ENCODE measurements around the gene USE1. TPM values are rescaled to one million over a fixed set of nuclear protein-coding genes. Genes with fewer than 3 reads are reported as not detected.
A peak's percentile ranks its signal among the peaks of the same experiment; 100 is the strongest.

USE1 gene
- total RNA-seq, 2 donors from 2014 or later = 27.8 to 30.6 TPM

GRCh38 chr19:17254636-17255035 is 39.5 kb downstream of the USE1 start:
- H3K36me3 Mint-ChIP-seq (ENCODE audit: low read depth) = no peaks in the 10 kb centered on the region
- no peaks in the 10 kb centered on the region for H3K4me1 Mint-ChIP-seq
- H3K9me3 Mint-ChIP-seq = no peaks in the 10 kb centered on the region
- H3K27me3 Mint-ChIP-seq = no peaks in the 10 kb centered on the region
- no peak for ATAC-seq (replicated peaks)
- no peak overlapping the region for H3K4me3 Mint-ChIP-seq
- no peak overlapping the region for H3K27ac Mint-ChIP-seq

GRCh38 chr19:17255150-17255621 is 40.0 kb downstream of the USE1 start:
- Mint-ChIP-seq H3K4me1 (no peaks in the 10 kb centered on the region), H3K4me3 (no peak overlapping the region), H3K9me3 (no peaks in the 10 kb centered on the region), H3K36me3 (ENCODE audit: low read depth) (no peaks in the 10 kb centered on the region), H3K27ac (no peak overlapping the region), H3K27me3 (no peaks in the 10 kb centered on the region)
- no peak for ATAC-seq (replicated peaks)

GRCh38 chr19:17256130-17256529 is 41.0 kb downstream of the USE1 start:
- Mint-ChIP-seq H3K27me3 (no peaks in the 10 kb centered on the region), H3K9me3 (no peaks in the 10 kb centered on the region), H3K4me3 (no peak overlapping the region), H3K4me1 (peaks cover 6% of the 10 kb centered on the region), H3K27ac (no peak overlapping the region), H3K36me3 (ENCODE audit: low read depth) (no peaks in the 10 kb centered on the region)
- ATAC-seq (replicated peaks) = no peak

- Mint-ChIP-seq H3K4me3 (no peak overlapping the region), H3K4me1 (peaks cover 6% of the 10 kb centered on the region), H3K27ac (no peak overlapping the region), H3K9me3 (no peaks in the 10 kb centered on the region), H3K27me3 (no peaks in the 10 kb centered on the region), H3K36me3 (ENCODE audit: low read depth) (no peaks in the 10 kb centered on the region)
- ATAC-seq (replicated peaks) = no peak
Measured at GRCh38 chr19:17259118-17259780, 44.1 kb downstream of the USE1 start.

GRCh38 chr19:17259934-17260333 is 44.8 kb downstream of the USE1 start:
- Mint-ChIP-seq H3K4me3 (no peak overlapping the region), H3K36me3 (ENCODE audit: low read depth) (no peaks in the 10 kb centered on the region), H3K27ac (no peak overlapping the region), H3K9me3 (no peaks in the 10 kb centered on the region), H3K4me1 (peaks cover 6% of the 10 kb centered on the region), H3K27me3 (no peaks in the 10 kb centered on the region)
- ATAC-seq (replicated peaks) = no peak

GRCh38 chr19:17260842-17261325 is 45.7 kb downstream of the USE1 start:
- H3K27me3 Mint-ChIP-seq = no peaks in the 10 kb centered on the region
- H3K4me1 Mint-ChIP-seq = peaks cover 6% of the 10 kb centered on the region
- H3K27ac Mint-ChIP-seq = peak overlapping the region; percentile 0
- H3K9me3 Mint-ChIP-seq = no peaks in the 10 kb centered on the region
- H3K36me3 Mint-ChIP-seq (ENCODE audit: low read depth) = no peaks in the 10 kb centered on the region
- peak; percentile 100 for ATAC-seq (replicated peaks)
- no peak overlapping the region for H3K4me3 Mint-ChIP-seq

GRCh38 chr19:17262557-17262956 is 47.4 kb downstream of the USE1 start:
- Mint-ChIP-seq H3K4me1 (peaks cover 6% of the 10 kb centered on the region), H3K27me3 (no peaks in the 10 kb centered on the region), H3K36me3 (ENCODE audit: low read depth) (peaks cover 6% of the 10 kb centered on the region), H3K9me3 (no peaks in the 10 kb centered on the region), H3K27ac (no peak overlapping the region), H3K4me3 (no peak overlapping the region)
- no peak for ATAC-seq (replicated peaks)

- peaks cover 13% of the 10 kb centered on the region for H3K36me3 Mint-ChIP-seq (ENCODE audit: low read depth)
- H3K27ac Mint-ChIP-seq = no peak overlapping the region
- no peaks in the 10 kb centered on the region for H3K27me3 Mint-ChIP-seq
- H3K4me3 Mint-ChIP-seq = no peak overlapping the region
- H3K4me1 Mint-ChIP-seq = peaks cover 6% of the 10 kb centered on the region
- no peak for ATAC-seq (replicated peaks)
- no peaks in the 10 kb centered on the region for H3K9me3 Mint-ChIP-seq
Measured at GRCh38 chr19:17263712-17264640, 48.8 kb downstream of the USE1 start.

- Mint-ChIP-seq H3K27me3 (no peaks in the 10 kb centered on the region), H3K4me1 (peaks cover 6% of the 10 kb centered on the region), H3K9me3 (no peaks in the 10 kb centered on the region), H3K36me3 (ENCODE audit: low read depth) (peaks cover 20% of the 10 kb centered on the region), H3K4me3 (no peak within 1 kb of the TSS), H3K27ac (no peak within 1 kb of the TSS)
- ATAC-seq (replicated peaks) = no peak
Measured at GRCh38 chr19:17264641-17264979, 49.5 kb downstream of the USE1 start, which contains the start of gene USHBP1. Gene USHBP1, minus strand, starts transcription at chr19:17264745. Its CDS starts 446 bp downstream, at chr19:17264299.

GRCh38 chr19:17266026-17266425 is 50.9 kb downstream of the USE1 start:
- Mint-ChIP-seq H3K9me3 (no peaks in the 10 kb centered on the region), H3K4me1 (peaks cover under 1% of the 10 kb centered on the region), H3K36me3 (ENCODE audit: low read depth) (peaks cover 34% of the 10 kb centered on the region), H3K27ac (no peak overlapping the region), H3K27me3 (no peaks in the 10 kb centered on the region), H3K4me3 (no peak overlapping the region)
- no peak for ATAC-seq (replicated peaks)

GRCh38 chr19:17266589-17266974 is 51.4 kb downstream of the USE1 start:
- Mint-ChIP-seq H3K36me3 (ENCODE audit: low read depth) (peaks cover 39% of the 10 kb centered on the region), H3K4me3 (peak overlapping the region; percentile 90), H3K27me3 (no peaks in the 10 kb centered on the region), H3K27ac (peak overlapping the region; percentile 72), H3K4me1 (no peaks in the 10 kb centered on the region), H3K9me3 (no peaks in the 10 kb centered on the region)
- ATAC-seq (replicated peaks) = no peak

GRCh38 chr19:17266975-17267788 is 52.0 kb downstream of the USE1 start, which contains the start of gene BABAM1:
Gene BABAM1, plus strand, starts transcription at chr19:17267443. Its CDS starts 1,364 bp downstream, at chr19:17268807.
- Mint-ChIP-seq H3K4me1 (no peaks in the 10 kb centered on the region), H3K4me3 (peak within 1 kb of the TSS; percentile 90), H3K9me3 (no peaks in the 10 kb centered on the region), H3K27me3 (no peaks in the 10 kb centered on the region), H3K27ac (peak within 1 kb of the TSS; percentile 72), H3K36me3 (ENCODE audit: low read depth) (peaks cover 44% of the 10 kb centered on the region)
- ATAC-seq (replicated peaks) = peak; percentile 96

- peak overlapping the region; percentile 90 for H3K4me3 Mint-ChIP-seq
- H3K4me1 Mint-ChIP-seq = no peaks in the 10 kb centered on the region
- H3K9me3 Mint-ChIP-seq = no peaks in the 10 kb centered on the region
- H3K27me3 Mint-ChIP-seq = no peaks in the 10 kb centered on the region
- ATAC-seq (replicated peaks) = no peak
- peaks cover 55% of the 10 kb centered on the region for H3K36me3 Mint-ChIP-seq (ENCODE audit: low read depth)
- no peak overlapping the region for H3K27ac Mint-ChIP-seq
Measured at GRCh38 chr19:17268754-17269153, 53.6 kb downstream of the USE1 start.
